Ectodermal cell (in vitro differentiated cells): ENCODE results near the gene HENMT1.
"Not testable (repeated sequence)": the region's sequence is repeated elsewhere in the genome, so short reads cannot be mapped to it uniquely, and the experiment has no call there.

ENCODE experiments used
- H3K27ac ChIP-seq: 2 replicates; pipeline ENCODE4 v1.7.0; 2013; ENCODE audit warnings: mild to moderate bottlenecking, low read depth, low read length; ENCODE audit not compliant: insufficient read depth, poor library complexity, severe bottlenecking
- H3K27me3 ChIP-seq: 2 replicates; pipeline ENCODE4 v1.7.0; 2013; ENCODE audit warnings: mild to moderate bottlenecking, low read length; ENCODE audit not compliant: insufficient read depth, control insufficient read depth, poor library complexity, severe bottlenecking
- H3K36me3 ChIP-seq: one replicate; pipeline ENCODE4 v1.7.0; 2013; ENCODE audit warnings: low read length; ENCODE audit not compliant: control insufficient read depth, insufficient read depth
- H3K4me1 ChIP-seq: one replicate; pipeline ENCODE4 v1.7.0; 2013; ENCODE audit warnings: low read length; ENCODE audit not compliant: control insufficient read depth, insufficient read depth
- H3K4me3 ChIP-seq: 2 replicates; pipeline ENCODE4 v1.7.0; 2013; ENCODE audit warnings: low read depth, low read length, control low read depth; ENCODE audit not compliant: insufficient read depth
- H3K9me3 ChIP-seq: 2 replicates; pipeline ENCODE4 v1.7.0; 2013; ENCODE audit warnings: mild to moderate bottlenecking, low read length, moderate library complexity; ENCODE audit not compliant: control insufficient read depth
- WGBS, 2 experiments: methylation state at CpG; one replicate each; pipeline ENCODE4 v1.1.7; 2013; ENCODE audit warnings: missing lambda C conversion rate in 2 of 2; 5-methylcytosine and 5-hydroxymethylcytosine counted together

The HENMT1 gene

GRCh38 chr1:108646648-108647269 lies 14.1 kb downstream of the HENMT1 start:
- 89 to 92% methylated on average over 11 of the region's 11 CpGs for WGBS, 2 experiments
- H3K9me3 ChIP-seq = no peaks in the 10 kb centered on the region
- no peaks in the 10 kb centered on the region for H3K27me3 ChIP-seq
- H3K4me3 ChIP-seq = no peak overlapping the region
- no peak overlapping the region for H3K27ac ChIP-seq
- H3K36me3 ChIP-seq = no peaks in the 10 kb centered on the region
- H3K4me1 ChIP-seq = no peaks in the 10 kb centered on the region

GRCh38 chr1:108646265-108646647 lies 14.6 kb downstream of the HENMT1 start:
- Histone ChIP-seq H3K4me3 (no peak overlapping the region), H3K27ac (no peak overlapping the region), H3K27me3 (no peaks in the 10 kb centered on the region), H3K36me3 (no peaks in the 10 kb centered on the region), H3K4me1 (no peaks in the 10 kb centered on the region), H3K9me3 (no peaks in the 10 kb centered on the region)
- WGBS, 2 experiments = 93 to 99% methylated on average over 4 of the region's 4 CpGs

GRCh38 chr1:108645564-108646184 lies 15.2 kb downstream of the HENMT1 start:
- Histone ChIP-seq H3K4me1 (no peaks in the 10 kb centered on the region), H3K27me3 (no peaks in the 10 kb centered on the region), H3K9me3 (no peaks in the 10 kb centered on the region), H3K4me3 (no peak overlapping the region), H3K36me3 (no peaks in the 10 kb centered on the region), H3K27ac (no peak overlapping the region)
- 87 to 92% methylated on average over 9 of the region's 9 CpGs for WGBS, 2 experiments

- Histone ChIP-seq H3K27me3 (no peaks in the 10 kb centered on the region), H3K4me3 (no peak overlapping the region), H3K4me1 (no peaks in the 10 kb centered on the region), H3K27ac (no peak overlapping the region), H3K9me3 (no peaks in the 10 kb centered on the region), H3K36me3 (no peaks in the 10 kb centered on the region)
- WGBS, 2 experiments = 88 to 89% methylated on average over 7 of the region's 7 CpGs
Observed at GRCh38 chr1:108644984-108645383, 15.9 kb downstream of the HENMT1 start.

- Histone ChIP-seq H3K36me3 (no peaks in the 10 kb centered on the region), H3K9me3 (no peaks in the 10 kb centered on the region), H3K27ac (no peak overlapping the region), H3K27me3 (no peaks in the 10 kb centered on the region), H3K4me3 (no peak overlapping the region), H3K4me1 (no peaks in the 10 kb centered on the region)
- 47 to 57% methylated on average over 3 of the region's 3 CpGs for WGBS, 2 experiments
Observed at GRCh38 chr1:108643492-108644335, 17.2 kb downstream of the HENMT1 start.

GRCh38 chr1:108640863-108641262 lies 20.0 kb downstream of the HENMT1 start:
- not testable (repeated sequence) for H3K4me3 ChIP-seq, H3K4me1 ChIP-seq, H3K27ac ChIP-seq, H3K36me3 ChIP-seq, H3K27me3 ChIP-seq, H3K9me3 ChIP-seq
- WGBS, 2 experiments = 96% methylated on average over 26 to 28 of the region's 28 CpGs

GRCh38 chr1:108639899-108640560 lies 20.9 kb downstream of the HENMT1 start:
- Histone ChIP-seq H3K4me3 (no peak overlapping the region), H3K9me3 (no peaks in the 10 kb centered on the region), H3K27ac (no peak overlapping the region), H3K36me3 (no peaks in the 10 kb centered on the region), H3K4me1 (no peaks in the 10 kb centered on the region), H3K27me3 (no peaks in the 10 kb centered on the region)
- 94 to 97% methylated on average over 7 to 9 of the region's 9 CpGs for WGBS, 2 experiments

- no peaks in the 10 kb centered on the region for H3K4me1 ChIP-seq
- no peak overlapping the region for H3K4me3 ChIP-seq
- no peaks in the 10 kb centered on the region for H3K36me3 ChIP-seq
- H3K9me3 ChIP-seq = no peaks in the 10 kb centered on the region
- H3K27ac ChIP-seq = no peak overlapping the region
- no peaks in the 10 kb centered on the region for H3K27me3 ChIP-seq
- 86 to 91% methylated on average over 1 to 2 of the region's 2 CpGs for WGBS, 2 experiments
Observed at GRCh38 chr1:108636876-108637275, 24.0 kb downstream of the HENMT1 start.

- Histone ChIP-seq H3K27me3 (no peaks in the 10 kb centered on the region), H3K36me3 (no peaks in the 10 kb centered on the region), H3K4me1 (no peaks in the 10 kb centered on the region), H3K27ac (no peak overlapping the region), H3K4me3 (no peak overlapping the region), H3K9me3 (no peaks in the 10 kb centered on the region)
- WGBS, 2 experiments = 92 to 95% methylated on average over 3 of the region's 3 CpGs
Observed at GRCh38 chr1:108634521-108634920, 26.4 kb downstream of the HENMT1 start.

- H3K27me3 ChIP-seq = no peaks in the 10 kb centered on the region
- no peaks in the 10 kb centered on the region for H3K4me1 ChIP-seq
- no peaks in the 10 kb centered on the region for H3K9me3 ChIP-seq
- no peaks in the 10 kb centered on the region for H3K36me3 ChIP-seq
- 99 to 100% methylated on average over 1 to 2 of the region's 2 CpGs for WGBS, 2 experiments
- no peak overlapping the region for H3K4me3 ChIP-seq
- no peak overlapping the region for H3K27ac ChIP-seq
Observed at GRCh38 chr1:108628665-108629064, 32.2 kb downstream of the HENMT1 start.
